CD8-positive, alpha-beta memory T cell (primary cell): ENCODE measurements around the gene CREBBP. TPM values are rescaled to one million over a fixed set of nuclear protein-coding genes. Genes with fewer than 3 reads are reported as not detected.
A peak's percentile ranks its signal among the peaks of the same experiment; 100 is the strongest.

ENCODE experiments used
- CTCF ChIA-PET: fragments of 350-600 bp; sonication (Branson Sonifier 250); formaldehyde crosslinking; loops from one replicate; lab custom pipeline; 2021; ENCODE audit warnings: antibody characterized with exemption; lab: Charles Lee
- POLR2A ChIA-PET: fragments of 350-600 bp; sonication (Branson Sonifier 250); formaldehyde crosslinking; loops from one replicate; lab custom pipeline; 2021; ENCODE audit warnings: antibody characterized with exemption; lab: Charles Lee
- DNase-seq, 5 donors: peaks; one replicate each; pipeline versions ENCODE4 v3.0.0 to v3.0.0-alpha.2; 2020 to 2022; ENCODE audit warnings: mixed read lengths in 1 of 5
- H3K27ac ChIP-seq: one replicate; pipeline ENCODE4 v1.7.0; 2013; ENCODE audit warnings: low read depth, mild to moderate bottlenecking, low read length, moderate library complexity
- H3K27me3 ChIP-seq: 2 replicates; pipeline ENCODE4 v1.7.0; 2013; ENCODE audit warnings: low read length, mild to moderate bottlenecking; ENCODE audit not compliant: insufficient read depth, poor library complexity, severe bottlenecking
- H3K36me3 ChIP-seq: 2 replicates; pipeline ENCODE4 v1.7.0; 2013; ENCODE audit warnings: mild to moderate bottlenecking, low read length, moderate library complexity; ENCODE audit not compliant: insufficient read depth
- H3K4me1 ChIP-seq: 2 replicates; pipeline ENCODE4 v1.7.0; 2013; ENCODE audit warnings: mild to moderate bottlenecking, low read length, moderate library complexity; ENCODE audit not compliant: insufficient read depth
- H3K4me3 ChIP-seq: 2 replicates; pipeline ENCODE4 v1.7.0; 2013; ENCODE audit warnings: mild to moderate bottlenecking, low read length
- H3K9me3 ChIP-seq: 2 replicates; pipeline ENCODE4 v1.7.0; 2013; ENCODE audit warnings: mild to moderate bottlenecking, low read length
- H3K27ac Mint-ChIP-seq, 8 donors: one replicate each; pipeline ENCODE4 v1.8.0; 2020 to 2021; ENCODE audit warnings: mixed read lengths in 8 of 8, mild to moderate bottlenecking in 6 of 8, inconsistent platforms in 3 of 8, moderate library complexity in 3 of 8
- H3K27me3 Mint-ChIP-seq, 2 donors: one replicate each; pipeline ENCODE4 v1.8.0; 2020 to 2021; ENCODE audit warnings: mixed read lengths in 2 of 2, mild to moderate bottlenecking in 1 of 2, moderate library complexity in 1 of 2
- H3K36me3 Mint-ChIP-seq, 3 donors: one replicate each; pipeline ENCODE4 v1.8.0; 2020 to 2021; ENCODE audit warnings: mixed read lengths in 3 of 3, inconsistent platforms in 1 of 3, mild to moderate bottlenecking in 1 of 3
- H3K4me1 Mint-ChIP-seq, 3 donors: one replicate each; pipeline ENCODE4 v1.8.0; 2020 to 2021; ENCODE audit warnings: mixed read lengths in 3 of 3, inconsistent platforms in 1 of 3, mild to moderate bottlenecking in 1 of 3
- H3K4me3 Mint-ChIP-seq, 7 donors: one replicate each; pipeline ENCODE4 v1.8.0; 2020 to 2021; ENCODE audit warnings: mixed read lengths in 7 of 7, mild to moderate bottlenecking in 6 of 7, moderate library complexity in 4 of 7, inconsistent platforms in 2 of 7
- H3K9me3 Mint-ChIP-seq, 5 donors: one replicate each; pipeline ENCODE4 v1.8.0; 2020 to 2022; ENCODE audit warnings: mixed read lengths in 5 of 5, mild to moderate bottlenecking in 3 of 5, moderate library complexity in 2 of 5, inconsistent platforms in 1 of 5
- polyA plus RNA-seq: library from polyadenylated mRNA; unstranded; fragments of 300-500 nt; fragmentation: Illumina TruSeq; gene quantifications from one replicate; pipeline ENCODE4 v1.2.3, GENCODE V29; 2021
- total RNA-seq, 2 experiments: library from RNA; stranded (reverse); gene quantifications; one replicate each; pipeline ENCODE4 v1.2.3, GENCODE V29; 2021

CREBBP gene
- total and polyA plus RNA-seq, 3 experiments from 2014 or later = 15.5 to 51.1 (median 48.8) TPM

DNA sequence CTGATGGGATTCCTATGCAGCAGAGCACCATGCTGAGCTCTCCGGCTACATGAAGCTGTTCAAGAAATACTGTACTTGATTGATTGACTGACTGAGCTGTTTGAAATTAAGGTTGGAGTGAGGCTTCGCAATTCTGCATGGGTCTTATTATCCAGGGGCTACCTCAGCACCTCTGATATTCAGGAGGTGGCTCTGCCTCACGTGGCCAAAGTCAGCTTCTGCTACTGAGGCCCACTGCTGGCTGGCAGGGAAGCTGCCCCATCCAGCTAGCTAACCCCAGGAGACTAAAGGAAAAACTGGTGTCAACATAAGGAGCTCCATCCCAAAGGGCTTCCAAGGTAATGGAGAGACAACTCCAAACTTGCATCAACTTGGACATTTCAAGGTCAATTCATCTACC is 97.0 kb downstream of the CREBBP start:
- Histone ChIP-seq H3K4me3 (no peak overlapping the region), H3K4me1 (peaks cover 8% of the 10 kb centered on the region), H3K9me3 (no peaks in the 10 kb centered on the region), H3K36me3 (peaks cover 20% of the 10 kb centered on the region), H3K27me3 (no peaks in the 10 kb centered on the region), H3K27ac (no peak overlapping the region)
- ChIA-PET POLR2A (interaction anchor here (0.8 kb wide), 1 partner anchor 69 kb away, joined by 3 read pairs; no protein-coding TSS in a partner anchor), CTCF (interaction anchor here (1.0 kb wide), 1 partner anchor 470 kb away, joined by 3 read pairs; no protein-coding TSS in a partner anchor)
- H3K27ac Mint-ChIP-seq = peak overlapping the region in 1 of 8 donors; percentile 73
- H3K4me1 Mint-ChIP-seq = peaks cover 14 to 61% (median 37%) of the 10 kb centered on the region in 3 donors
- DNase-seq = no peak
- H3K9me3 Mint-ChIP-seq = no peaks in the 10 kb centered on the region
- peaks cover 0 to 76% (median 14%) of the 10 kb centered on the region in 3 donors for H3K36me3 Mint-ChIP-seq
- no peak overlapping the region for H3K4me3 Mint-ChIP-seq
- peaks cover 0 to 2% of the 10 kb centered on the region in 2 donors for H3K27me3 Mint-ChIP-seq

- H3K9me3 Mint-ChIP-seq = no peaks in the 10 kb centered on the region
- H3K27ac Mint-ChIP-seq = no peak overlapping the region
- H3K36me3 ChIP-seq = peaks cover 26% of the 10 kb centered on the region
- no peak overlapping the region for H3K4me3 Mint-ChIP-seq
- H3K27ac ChIP-seq = no peak overlapping the region
- H3K27me3 Mint-ChIP-seq = peaks cover 0 to 2% of the 10 kb centered on the region in 2 donors
- H3K4me1 ChIP-seq = no peaks in the 10 kb centered on the region
- peaks cover 0 to 81% (median 14%) of the 10 kb centered on the region in 3 donors for H3K36me3 Mint-ChIP-seq
- H3K27me3 ChIP-seq = no peaks in the 10 kb centered on the region
- H3K4me3 ChIP-seq = no peak overlapping the region
- H3K9me3 ChIP-seq = no peaks in the 10 kb centered on the region
- DNase-seq = no peak
- ChIA-PET CTCF (interaction anchor here (1.0 kb wide), 1 partner anchor 471 kb away, joined by 3 read pairs; no protein-coding TSS in a partner anchor), POLR2A (no interaction called here)
- H3K4me1 Mint-ChIP-seq = peaks cover 12 to 53% (median 33%) of the 10 kb centered on the region in 3 donors
Observed at GRCh38 chr16:3782566-3782965, 97.9 kb downstream of the CREBBP start.

GRCh38 chr16:3781421-3781820 is 99.1 kb downstream of the CREBBP start:
- H3K9me3 ChIP-seq = no peaks in the 10 kb centered on the region
- no peaks in the 10 kb centered on the region for H3K9me3 Mint-ChIP-seq
- H3K36me3 ChIP-seq = peaks cover 27% of the 10 kb centered on the region
- no peaks in the 10 kb centered on the region for H3K4me1 ChIP-seq
- no peak for DNase-seq
- peaks cover 12 to 49% (median 33%) of the 10 kb centered on the region in 3 donors for H3K4me1 Mint-ChIP-seq
- H3K4me3 ChIP-seq = no peak overlapping the region
- no peak overlapping the region for H3K27ac ChIP-seq
- H3K4me3 Mint-ChIP-seq = no peak overlapping the region
- H3K27me3 Mint-ChIP-seq = peaks cover 0 to 2% of the 10 kb centered on the region in 2 donors
- no peaks in the 10 kb centered on the region for H3K27me3 ChIP-seq
- peaks cover 0 to 84% (median 14%) of the 10 kb centered on the region in 3 donors for H3K36me3 Mint-ChIP-seq
- peak overlapping the region in 2 of 8 donors; percentile 9 to 13 for H3K27ac Mint-ChIP-seq
- CTCF ChIA-PET = interaction anchor here (1.3 kb wide), 1 partner anchor 10 kb away, joined by 3 read pairs; no protein-coding TSS in a partner anchor
- POLR2A ChIA-PET = no interaction called here

- peak overlapping the region in 1 of 8 donors; percentile 58 for H3K27ac Mint-ChIP-seq
- no peaks in the 10 kb centered on the region for H3K9me3 ChIP-seq
- ChIA-PET POLR2A (no interaction called here), CTCF (interaction anchor here (1.3 kb wide), 1 partner anchor 9 kb away, joined by 3 read pairs; no protein-coding TSS in a partner anchor)
- H3K4me1 Mint-ChIP-seq = peaks cover 12 to 43% (median 33%) of the 10 kb centered on the region in 3 donors
- no peak overlapping the region for H3K27ac ChIP-seq
- no peaks in the 10 kb centered on the region for H3K4me1 ChIP-seq
- DNase-seq = peak in 2 of 5 donors; percentile 6 to 29
- no peak overlapping the region for H3K4me3 ChIP-seq
- H3K27me3 ChIP-seq = no peaks in the 10 kb centered on the region
- H3K9me3 Mint-ChIP-seq = no peaks in the 10 kb centered on the region
- peaks cover 0 to 86% (median 9%) of the 10 kb centered on the region in 3 donors for H3K36me3 Mint-ChIP-seq
- peaks cover 0 to under 1% of the 10 kb centered on the region in 2 donors for H3K27me3 Mint-ChIP-seq
- peaks cover 34% of the 10 kb centered on the region for H3K36me3 ChIP-seq
- no peak overlapping the region for H3K4me3 Mint-ChIP-seq
Observed at GRCh38 chr16:3780570-3780969, 99.9 kb downstream of the CREBBP start.

DNA sequence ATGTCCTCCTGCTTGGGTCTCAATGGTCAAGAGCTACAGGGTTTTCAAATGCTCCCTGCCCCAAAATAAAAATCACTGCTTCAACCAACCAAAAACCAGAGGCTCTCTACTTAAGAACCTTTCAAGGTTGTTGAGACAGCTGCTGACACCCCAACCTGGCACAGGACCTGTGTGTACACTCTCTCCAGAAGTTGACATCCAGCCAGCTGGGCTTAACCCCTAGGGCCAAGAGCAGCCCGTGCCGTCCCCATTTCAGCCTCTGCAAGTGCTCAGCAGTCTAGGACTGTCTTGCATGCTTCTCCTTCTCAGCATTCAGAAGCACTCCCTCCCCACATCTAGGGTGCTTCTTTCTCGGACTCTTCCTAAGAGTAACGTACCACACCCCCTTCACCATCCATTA is 104.2 kb downstream of the CREBBP start:
- Mint-ChIP-seq H3K9me3 (no peaks in the 10 kb centered on the region), H3K36me3 (peaks cover 0 to 84% (median 10%) of the 10 kb centered on the region in 3 donors), H3K4me3 (no peak overlapping the region), H3K27ac (peak overlapping the region in 1 of 8 donors; percentile 66), H3K4me1 (peaks cover 4 to 8% (median 4%) of the 10 kb centered on the region in 3 donors), H3K27me3 (peaks cover 0 to 2% of the 10 kb centered on the region in 2 donors)
- Histone ChIP-seq H3K9me3 (no peaks in the 10 kb centered on the region), H3K4me1 (no peaks in the 10 kb centered on the region), H3K27me3 (no peaks in the 10 kb centered on the region), H3K27ac (no peak overlapping the region), H3K36me3 (peaks cover 54% of the 10 kb centered on the region), H3K4me3 (no peak overlapping the region)
- no peak for DNase-seq
- ChIA-PET CTCF (no interaction called here), POLR2A (no interaction called here)

- peak overlapping the region in 1 of 8 donors; percentile 47 for H3K27ac Mint-ChIP-seq
- CTCF ChIA-PET = no interaction called here
- H3K9me3 ChIP-seq = no peaks in the 10 kb centered on the region
- H3K4me3 Mint-ChIP-seq = no peak overlapping the region
- H3K36me3 ChIP-seq = peaks cover 57% of the 10 kb centered on the region
- no peak for DNase-seq
- H3K4me1 ChIP-seq = no peaks in the 10 kb centered on the region
- peaks cover 0 to 2% of the 10 kb centered on the region in 2 donors for H3K27me3 Mint-ChIP-seq
- no peaks in the 10 kb centered on the region for H3K4me1 Mint-ChIP-seq
- H3K4me3 ChIP-seq = no peak overlapping the region
- H3K9me3 Mint-ChIP-seq = no peaks in the 10 kb centered on the region
- peaks cover 0 to 84% (median 16%) of the 10 kb centered on the region in 3 donors for H3K36me3 Mint-ChIP-seq
- H3K27ac ChIP-seq = no peak overlapping the region
- POLR2A ChIA-PET = no interaction called here
- no peaks in the 10 kb centered on the region for H3K27me3 ChIP-seq
Observed at GRCh38 chr16:3774819-3775218, 105.7 kb downstream of the CREBBP start.

GRCh38 chr16:3774156-3774767 is 106.3 kb downstream of the CREBBP start:
- Mint-ChIP-seq H3K27me3 (peaks cover 0 to 2% of the 10 kb centered on the region in 2 donors), H3K4me3 (no peak overlapping the region), H3K36me3 (peaks cover 0 to 84% (median 15%) of the 10 kb centered on the region in 3 donors), H3K27ac (peak overlapping the region in 1 of 8 donors; percentile 58), H3K9me3 (no peaks in the 10 kb centered on the region), H3K4me1 (no peaks in the 10 kb centered on the region)
- Histone ChIP-seq H3K27me3 (no peaks in the 10 kb centered on the region), H3K4me3 (no peak overlapping the region), H3K4me1 (no peaks in the 10 kb centered on the region), H3K27ac (no peak overlapping the region), H3K36me3 (peaks cover 60% of the 10 kb centered on the region), H3K9me3 (no peaks in the 10 kb centered on the region)
- ChIA-PET CTCF (no interaction called here), POLR2A (interaction anchor here (0.8 kb wide), 1 partner anchor 106 kb away, joined by 3 read pairs; the partner anchor contains the start of gene CREBBP)
- no peak for DNase-seq

DNA sequence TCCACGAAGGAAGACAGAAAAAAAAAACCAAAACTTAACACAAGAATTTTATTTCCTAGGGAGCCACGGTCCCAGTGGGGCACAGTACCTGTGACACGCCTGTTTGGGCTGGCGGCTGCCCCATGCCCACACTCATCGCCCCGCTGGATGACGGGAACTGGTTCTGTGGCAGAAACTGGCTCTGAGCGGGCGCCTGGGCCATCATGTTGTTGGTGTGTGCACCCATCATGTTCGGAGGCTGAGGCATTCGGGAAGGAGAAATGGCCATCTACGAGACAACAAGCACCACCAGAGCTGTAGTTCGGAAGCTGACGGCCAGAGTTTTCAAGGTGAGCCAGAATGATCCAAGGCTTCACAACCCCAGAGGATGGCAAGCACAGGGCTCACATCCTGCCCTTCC is 106.8 kb downstream of the CREBBP start:
- H3K9me3 ChIP-seq = no peaks in the 10 kb centered on the region
- no peak overlapping the region for H3K27ac ChIP-seq
- DNase-seq = no peak
- peaks cover 66% of the 10 kb centered on the region for H3K36me3 ChIP-seq
- no peak overlapping the region for H3K4me3 ChIP-seq
- Mint-ChIP-seq H3K36me3 (peaks cover 0 to 86% (median 18%) of the 10 kb centered on the region in 3 donors), H3K9me3 (no peaks in the 10 kb centered on the region), H3K27me3 (peaks cover 0 to 2% of the 10 kb centered on the region in 2 donors), H3K4me3 (no peak overlapping the region), H3K27ac (no peak overlapping the region), H3K4me1 (no peaks in the 10 kb centered on the region)
- H3K27me3 ChIP-seq = no peaks in the 10 kb centered on the region
- ChIA-PET CTCF (no interaction called here), POLR2A (interaction anchor here (0.8 kb wide), 1 partner anchor 107 kb away, joined by 3 read pairs; the partner anchor contains the start of gene CREBBP)
- H3K4me1 ChIP-seq = no peaks in the 10 kb centered on the region
